HepG2 (cell line): Measurements from ENCODE around the gene ETV6. TPM values are rescaled to one million over a fixed set of nuclear protein-coding genes. Genes with fewer than 3 reads are reported as not detected.

Experiments
- ATAC-seq: fragments of 200-7000 bp; cut with Tn5 transposase; 3 replicates; pipeline ENCODE4 v1.9.1; 2020; ENCODE audit warnings: mild to moderate bottlenecking, moderate library complexity
- BruUV-seq: library from RNA; stranded (reverse); fragments of 400-500 nt; replicated peaks from 2 replicates; lab custom pipeline; 2021; lab: Mats Ljungman, UMichigan
- CTCF ChIA-PET: fragments of 300-600 bp; formaldehyde crosslinking; extraction: SDS; loops from one replicate; lab custom pipeline; 2021; ENCODE audit warnings: low total read pairs, inconsistent platforms, low intra/inter-chr PET ratio; lab: Yijun Ruan, JAX
- POLR2A ChIA-PET: fragments of 350-600 bp; sonication (Branson Sonifier 250); formaldehyde crosslinking; loops from one replicate; lab custom pipeline; 2020; ENCODE audit warnings: antibody characterized with exemption, inconsistent platforms; lab: Yijun Ruan, JAX
- DNase-seq: peaks from one replicate; pipeline ENCODE4 v3.0.0-alpha.2; 2015; ENCODE audit warnings: low spot score
- FAIRE-seq: peaks from 3 replicates; lab custom pipeline; 2011; peaks lifted over from hg19 to GRCh38; lab: Jason Lieb, UNC
- H2AFZ ChIP-seq: one replicate; pipeline ENCODE4 v1.6.1; 2011; ENCODE audit warnings: low read length, inconsistent platforms
- H3K27ac ChIP-seq: fragments of 300-600 bp; 3 replicates; pipeline ENCODE4 v1.8.0; 2011; ENCODE audit warnings: mixed run types, mild to moderate bottlenecking, mixed read lengths, low read length, inconsistent platforms; ENCODE audit not compliant: insufficient read depth; ENCODE audit errors: extremely low read length
- H3K27me3 ChIP-seq, 2 experiments: fragments of 200-600 bp in 1 of 2; 2 replicates in 1 of 2; 3 replicates in 1 of 2; pipeline versions ENCODE4 v1.6.0 to v1.8.0; 2011; ENCODE audit warnings: low read length in 2 of 2, mild to moderate bottlenecking in 2 of 2, moderate library complexity in 2 of 2, inconsistent platforms in 1 of 2; ENCODE audit not compliant: insufficient read depth in 2 of 2, control insufficient read depth in 1 of 2
- H3K36me3 ChIP-seq, 2 experiments: fragments of 200-600 bp in 1 of 2; replicated peaks in 1 of 2; 2 replicates in 1 of 2; 3 replicates in 1 of 2; pipeline versions ENCODE4 v1.5.1 to v1.8.0; 2011; ENCODE audit warnings: low read length in 2 of 2, inconsistent platforms in 1 of 2; ENCODE audit not compliant: insufficient read depth in 2 of 2, control insufficient read depth in 1 of 2
- H3K4me1 ChIP-seq: 2 replicates; pipeline ENCODE4 v1.5.1; 2012; ENCODE audit warnings: low read length, inconsistent platforms; ENCODE audit not compliant: insufficient read depth
- H3K4me2 ChIP-seq: 2 replicates; pipeline ENCODE4 v1.6.0; 2011; ENCODE audit warnings: low read depth, low read length, inconsistent platforms
- H3K4me3 ChIP-seq, 3 experiments: fragments of 200-600 bp in 1 of 3; sonication (generic), shearing (Covaris generic) in 1 of 3; replicated peaks in 1 of 3; 2 replicates each; pipeline ENCODE4 v1.5.1; 2011 to 2016; ENCODE audit warnings: low read length in 3 of 3, inconsistent platforms in 2 of 3, low read depth in 2 of 3, mild to moderate bottlenecking in 2 of 3, control low read depth in 1 of 3, mixed read lengths in 1 of 3; ENCODE audit not compliant: insufficient read depth in 1 of 3
- H3K79me2 ChIP-seq: one replicate; pipeline ENCODE4 v1.6.1; 2011; ENCODE audit warnings: low read length, inconsistent platforms; ENCODE audit not compliant: insufficient read depth
- H3K9ac ChIP-seq: 2 replicates; pipeline ENCODE4 v1.6.0; 2011; ENCODE audit warnings: mild to moderate bottlenecking, low read depth, low read length, inconsistent platforms; ENCODE audit not compliant: insufficient read depth
- H3K9me3 ChIP-seq: 2 replicates; pipeline ENCODE4 v1.5.1; 2012; ENCODE audit warnings: mild to moderate bottlenecking, low read length
- H4K20me1 ChIP-seq: 2 replicates; pipeline ENCODE4 v1.6.0; 2011; ENCODE audit warnings: inconsistent platforms, mild to moderate bottlenecking, low read length, moderate library complexity; ENCODE audit not compliant: insufficient read depth
- ATF4 ChIP-seq, 2 experiments: fragments of 450-650 bp in 1 of 2; sonication (generic) in 1 of 2; formaldehyde crosslinking; IDR thresholded peaks; 2 replicates each; pipeline versions ENCODE4 v1.5.0 to v1.8.0; 2020 to 2022; ENCODE audit warnings: mild to moderate bottlenecking in 1 of 2, missing genetic modification reagents in 1 of 2
- CBFB ChIP-seq: sonication (generic); formaldehyde crosslinking; IDR thresholded peaks from 2 replicates; pipeline ENCODE4 v1.4.0; 2020; ENCODE audit warnings: missing genetic modification reagents
- CCAR2 ChIP-seq: fragments of 200-400 bp; formaldehyde crosslinking; optimal IDR thresholded peaks from 2 replicates; pipeline ENCODE3; 2018; ENCODE audit warnings: low read depth, mild to moderate bottlenecking, low read length, moderate library complexity
- FOXM1 ChIP-seq: sonication (generic); formaldehyde crosslinking; IDR thresholded peaks from 2 replicates; pipeline ENCODE4 v1.5.0; 2020; ENCODE audit warnings: missing genetic modification reagents
- MAFK ChIP-seq, 2 experiments: IDR thresholded peaks in 1 of 2; conservative IDR thresholded peaks in 1 of 2; 2 replicates each; pipeline ENCODE4 v1.6.1; 2011; ENCODE audit warnings: improper control_type of control experiment in 2 of 2, low read length in 2 of 2
- REL ChIP-seq: sonication (generic); formaldehyde crosslinking; conservative IDR thresholded peaks from 2 replicates; pipeline ENCODE4 v1.8.0; 2022; ENCODE audit warnings: mild to moderate bottlenecking, missing genetic modification reagents, moderate library complexity
- SIN3A ChIP-seq: IDR thresholded peaks from 2 replicates; pipeline ENCODE4 v1.6.1; 2011; ENCODE audit warnings: low read depth, mild to moderate bottlenecking, control low read depth, low read length, borderline replicate concordance
- ZBTB8A ChIP-seq: sonication (generic); formaldehyde crosslinking; IDR thresholded peaks from 2 replicates; pipeline ENCODE4 v1.4.0; 2020; ENCODE audit warnings: mild to moderate bottlenecking, low read depth, missing genetic modification reagents, borderline replicate concordance
- ZFP82 ChIP-seq: sonication (generic); formaldehyde crosslinking; IDR thresholded peaks from 2 replicates; pipeline ENCODE4 v1.5.1; 2020; ENCODE audit warnings: mild to moderate bottlenecking, missing genetic modification reagents, borderline replicate concordance
- ZNF605 ChIP-seq: sonication (generic); formaldehyde crosslinking; IDR thresholded peaks from 2 replicates; pipeline ENCODE4 v1.8.0; 2022; ENCODE audit warnings: mild to moderate bottlenecking, missing genetic modification reagents
- WGBS: methylation state at CpG from one replicate; pipeline ENCODE4 v1.1.6; 2017; ENCODE audit warnings: low lambda C conversion rate; 5-methylcytosine and 5-hydroxymethylcytosine counted together
- in situ Hi-C: cut with HindIII; loops from 2 replicates; pipeline ENCODE4 v1.10.0; 2017; ENCODE audit warnings: low pct_unique_long_range_greater_than_20kb; ENCODE audit not compliant: extremely low pct_ligation_motif_present
- intact Hi-C: fragments of 100-400 bp; cut with micrococcal nuclease; formaldehyde crosslinking; loops from one replicate; pipeline ENCODE4 v1.10.0; 2022; ENCODE audit not compliant: unreplicated experiment
- polyA plus RNA-seq, 8 experiments: library from polyadenylated mRNA; depleted of rRNA in 3 of 8; stranded (reverse) in 7 of 8; unstranded in 1 of 8; fragments of >200 nt; fragmentation: Illumina TruSeq in 4 of 8; extraction: Trizol in 4 of 8; gene quantifications; 2 replicates each; pipeline versions ENCODE4 v1.2.1 to v1.2.3, GENCODE V29; 2011 to 2016; ENCODE audit warnings: low read depth in 4 of 8, missing spikeins in 1 of 8, mixed read lengths in 1 of 8; ENCODE audit not compliant: insufficient read depth in 1 of 8
- total RNA-seq, 5 experiments: library from RNA; depleted of rRNA; stranded (reverse); fragments of >200 nt; fragmentation: Illumina TruSeq; extraction: Trizol; gene quantifications; 2 replicates each; pipeline ENCODE4 v1.2.3, GENCODE V29; 2016; ENCODE audit warnings: low read depth in 1 of 5

Gene ETV6
- total and polyA plus RNA-seq, 2 of the 13 experiments (the other 11 are each of a cell fraction or from before 2014, with no cell fraction given): 2.2 to 3.0 TPM

DNA sequence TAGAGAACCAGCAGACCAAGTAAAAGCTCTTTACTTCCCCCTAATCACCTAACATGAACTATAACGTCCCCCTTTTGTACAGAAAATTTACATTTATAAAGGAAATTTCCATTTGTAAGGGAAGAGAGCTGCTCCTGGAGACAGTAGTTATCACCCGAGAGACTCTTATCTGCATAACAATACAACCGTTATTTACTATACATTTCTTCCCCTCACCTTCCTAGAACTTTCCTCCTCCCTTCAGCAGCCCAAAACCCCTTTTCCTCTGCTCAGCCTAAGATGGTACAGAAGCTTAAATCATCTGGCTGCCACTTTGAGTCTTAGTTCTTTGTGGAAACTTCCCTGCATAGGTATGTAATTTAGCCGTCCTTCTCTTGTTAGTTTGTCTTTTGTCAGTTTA lies 40.4 kb upstream of the ETV6 start:
- Histone ChIP-seq H4K20me1 (no peaks in the 10 kb centered on the region), H3K79me2 (no peaks in the 10 kb centered on the region), H3K4me3 (no peak overlapping the region), H3K27ac (no peak overlapping the region), H3K9ac (no peak overlapping the region)
- ATAC-seq: no peak
- CTCF ChIA-PET: no interaction called here
- no TSS peak for BruUV-seq
- TF ChIP-seq ATF4 (CRISPR knock-in tag; IDR thresholded peaks at IDR 0.05) (no peak), CBFB (CRISPR knock-in tag) (no peak), REL (CRISPR knock-in tag) (no peak), CCAR2 (no peak), ZNF605 (CRISPR knock-in tag) (no peak), ZFP82 (CRISPR knock-in tag) (no peak), ZBTB8A (CRISPR knock-in tag) (no peak), SIN3A (no peak)
- TF ChIP-seq, all 625 proteins: peak for 0
- Histone ChIP-seq H3K27me3 (no peaks in the 10 kb centered on the region; a peak in 1 of 5 replicates), H2AFZ (no peak overlapping the region), H3K36me3 (no peaks in the 10 kb centered on the region), H3K4me2 (no peak overlapping the region), H3K4me1 (peaks cover 22% of the 10 kb centered on the region), H3K9me3 (no peaks in the 10 kb centered on the region)
- DNase-seq (no peak), FAIRE-seq (no peak)
- in situ Hi-C loops (no loop called here), intact Hi-C loops (no loop called here)
- POLR2A ChIA-PET: no interaction called here
- WGBS: 24% methylated on average over 4 of the region's 4 CpGs

DNA sequence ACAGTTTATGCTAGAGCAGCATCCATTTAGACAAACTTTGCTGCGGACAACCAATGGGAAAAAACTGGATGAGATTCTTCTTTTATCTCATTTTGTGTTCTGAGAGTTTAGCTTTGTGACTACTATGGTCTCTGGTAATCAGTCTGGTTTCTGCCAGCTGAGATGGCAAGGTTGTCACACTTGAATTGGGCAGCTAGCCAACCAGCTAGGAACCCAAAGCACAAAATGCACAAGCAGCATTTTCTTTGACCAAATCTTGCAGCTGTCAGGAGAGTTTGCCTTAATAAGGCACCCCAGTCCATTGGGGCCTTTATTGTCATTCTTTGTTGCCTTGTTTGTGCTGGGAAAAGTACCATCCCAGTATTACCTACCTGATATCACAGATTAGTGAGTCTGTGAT lies 34.0 kb upstream of the ETV6 start:
- no peaks in the 10 kb centered on the region for H3K4me1 ChIP-seq
- no peaks in the 10 kb centered on the region for H3K27me3 ChIP-seq
- H2AFZ ChIP-seq: no peak overlapping the region
- H3K79me2 ChIP-seq: no peaks in the 10 kb centered on the region
- H3K4me3 ChIP-seq: no peak overlapping the region
- BruUV-seq: no TSS peak
- H3K9ac ChIP-seq: no peak overlapping the region
- DNase-seq (no peak), ATAC-seq (no peak), FAIRE-seq (no peak)
- no peak overlapping the region for H3K27ac ChIP-seq
- no peaks in the 10 kb centered on the region for H3K36me3 ChIP-seq
- in situ Hi-C loops (no loop called here), intact Hi-C loops (no loop called here)
- 88% methylated on average over 1 of the region's 1 CpG for WGBS
- TF ChIP-seq FOXM1 (CRISPR knock-in tag) (no peak), MAFK (conservative IDR thresholded peaks at IDR 0.05 in 1 of 2, IDR thresholded peaks at IDR 0.05 in 1 of 2; ENCODE audit: low read length in 2 of 2) (0 out of 4 replicates have a peak, but pooled peaks of 1 of the 2 experiments have one; percentile 33)
- no peaks in the 10 kb centered on the region for H4K20me1 ChIP-seq
- POLR2A ChIA-PET: no interaction called here
- H3K4me2 ChIP-seq: no peak overlapping the region
- CTCF ChIA-PET: no interaction called here
- H3K9me3 ChIP-seq: no peaks in the 10 kb centered on the region
